Limb (tissue), 2 donors: ENCODE measurements around the gene MOB3B.
A peak's percentile ranks its signal among the peaks of the same experiment; 100 is the strongest.
"Not testable (repeated sequence)": the region's sequence is repeated elsewhere in the genome, so short reads cannot be mapped to it uniquely, and the experiment has no call there.

Experiments used
- DNase-seq, 2 donors: peaks; one replicate each; pipeline ENCODE4 v3.0.0-alpha.2; 2016; ENCODE audit errors: extremely low spot score in 2 of 2

MOB3B gene

GRCh38 chr9:27518809-27519208, 10.8 kb downstream of the MOB3B start:
- DNase-seq: no peak

- no peak for DNase-seq
Observed at GRCh38 chr9:27518006-27518405, 11.6 kb downstream of the MOB3B start.

GRCh38 chr9:27514551-27514950, 15.1 kb downstream of the MOB3B start:
- peak; percentile 46 to 51 for DNase-seq

DNA sequence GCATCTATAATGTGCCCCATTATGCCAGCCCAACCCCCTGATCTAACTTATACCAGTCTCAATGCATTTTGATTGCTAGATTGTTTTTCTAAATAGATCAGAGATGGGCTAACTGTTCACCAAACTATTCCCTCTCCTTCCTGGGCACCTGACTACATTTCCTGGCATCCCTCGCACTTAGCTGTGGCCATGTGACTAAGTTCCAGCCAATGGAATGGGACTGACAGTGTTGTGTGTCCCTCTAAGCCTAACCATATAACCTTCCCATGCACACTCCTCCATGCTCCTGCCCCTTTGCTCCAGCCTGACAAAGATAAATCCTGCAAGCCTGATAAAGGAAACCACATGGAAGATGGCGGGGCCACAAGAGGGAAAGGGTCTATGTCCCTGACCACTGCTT, 17.8 kb downstream of the MOB3B start:
- DNase-seq: no peak

DNA sequence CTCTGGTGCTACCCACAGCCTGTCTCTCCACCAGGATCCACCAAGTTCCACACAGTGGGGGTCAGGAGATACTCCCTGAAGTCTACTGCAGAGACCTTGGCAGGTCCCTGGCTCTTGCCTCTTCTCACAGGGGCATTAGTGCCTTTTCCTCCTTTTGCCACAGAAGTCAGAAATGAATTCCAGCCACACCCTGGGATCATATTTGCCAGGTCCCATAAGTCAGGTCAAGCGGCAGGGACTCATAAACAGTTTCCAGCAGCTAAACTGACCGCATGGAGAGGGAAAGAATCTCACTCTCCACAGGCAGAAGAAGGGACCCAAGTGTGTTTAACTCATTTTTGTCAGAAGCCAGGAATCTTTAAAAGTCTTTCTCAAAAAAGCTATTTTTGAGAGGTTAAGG, 18.8 kb downstream of the MOB3B start:
- DNase-seq: no peak

GRCh38 chr9:27506981-27507380, 22.6 kb downstream of the MOB3B start:
- DNase-seq: no peak

DNA sequence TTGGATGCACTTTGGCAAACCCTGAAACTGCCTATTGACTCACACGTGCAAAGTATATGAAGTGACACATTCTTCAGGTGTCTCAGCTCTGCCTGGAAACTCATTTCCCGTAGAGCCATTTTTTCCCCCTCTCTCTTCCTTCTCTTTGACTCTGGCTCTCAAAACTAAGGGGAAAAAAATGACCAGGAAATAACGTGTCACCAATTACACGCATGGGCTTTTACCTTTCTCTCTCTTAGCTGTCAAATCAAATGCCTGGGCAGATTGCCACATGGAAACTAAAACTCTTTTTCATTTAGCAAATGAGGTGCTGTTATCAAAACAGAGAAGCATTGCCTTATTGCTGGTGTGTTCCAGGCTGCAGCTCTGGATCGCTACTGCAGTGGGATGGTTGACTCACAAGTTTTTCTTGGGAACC, 23.9 kb downstream of the MOB3B start:
- no peak for DNase-seq

GRCh38 chr9:27504259-27504658, 25.4 kb downstream of the MOB3B start:
- DNase-seq: no peak

GRCh38 chr9:27503623-27504022, 26.0 kb downstream of the MOB3B start:
- no peak for DNase-seq

DNA sequence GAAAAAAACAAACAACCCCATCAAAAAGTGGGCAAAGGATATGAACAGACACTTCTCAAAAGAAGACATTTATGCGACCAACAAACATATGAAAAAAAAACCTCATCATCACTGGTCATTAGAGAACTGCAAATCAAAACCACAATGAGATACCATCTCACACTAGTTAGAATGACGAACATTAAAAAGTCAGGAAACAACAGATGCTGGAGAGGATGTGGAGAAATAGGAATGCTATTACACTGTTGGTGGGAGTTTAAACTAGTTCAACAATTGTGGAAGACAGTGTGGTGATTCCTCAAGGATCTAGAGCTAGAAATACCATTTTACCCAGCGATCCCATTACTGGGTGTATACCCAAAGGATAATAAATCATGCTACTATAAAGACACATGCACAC, 28.7 kb downstream of the MOB3B start:
- not testable (repeated sequence) for DNase-seq

DNA sequence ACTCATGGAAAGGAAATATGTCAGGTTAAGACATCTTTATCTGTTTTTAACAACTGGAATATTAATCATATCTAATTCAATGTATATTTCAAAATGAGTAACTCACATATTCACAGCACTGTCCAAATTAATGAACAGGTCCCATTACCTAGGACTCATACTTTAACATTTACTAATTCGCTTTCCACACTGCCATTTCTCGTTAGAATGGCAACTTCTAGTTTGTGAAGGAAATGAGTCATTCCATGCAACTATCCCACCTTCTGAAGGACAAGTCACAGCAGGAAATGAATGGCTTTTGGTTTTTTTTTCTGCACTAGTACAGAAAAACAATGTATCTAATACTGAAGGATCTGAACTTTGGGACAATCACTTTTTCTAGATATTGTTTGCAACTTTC, 30.2 kb downstream of the MOB3B start:
- DNase-seq: no peak

GRCh38 chr9:27497883-27498417, 31.7 kb downstream of the MOB3B start:
- no peak for DNase-seq

DNA sequence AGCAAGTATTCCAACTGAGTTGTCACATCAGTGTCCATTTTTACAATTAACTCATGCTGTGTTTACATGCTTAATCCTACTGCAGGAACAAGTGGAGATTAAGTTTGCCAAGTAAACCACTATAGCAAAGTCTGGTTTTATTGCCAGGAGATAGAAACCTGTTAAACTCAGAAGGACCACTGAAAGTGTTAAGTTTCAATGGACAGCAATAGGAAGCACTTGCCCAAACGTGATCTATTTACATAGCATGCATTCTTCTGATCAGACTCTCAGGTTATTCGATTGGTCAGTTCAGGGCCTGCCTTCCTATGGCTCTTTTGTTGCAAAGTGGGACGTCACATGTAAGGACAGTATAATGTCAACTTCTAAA, 33.5 kb downstream of the MOB3B start:
- no peak for DNase-seq

- DNase-seq: no peak
Observed at GRCh38 chr9:27495480-27496134, 34.0 kb downstream of the MOB3B start.

- no peak for DNase-seq
Observed at GRCh38 chr9:27491154-27491553, 38.5 kb downstream of the MOB3B start.

- DNase-seq: no peak
Observed at GRCh38 chr9:27489087-27489876, 40.3 kb downstream of the MOB3B start.

DNA sequence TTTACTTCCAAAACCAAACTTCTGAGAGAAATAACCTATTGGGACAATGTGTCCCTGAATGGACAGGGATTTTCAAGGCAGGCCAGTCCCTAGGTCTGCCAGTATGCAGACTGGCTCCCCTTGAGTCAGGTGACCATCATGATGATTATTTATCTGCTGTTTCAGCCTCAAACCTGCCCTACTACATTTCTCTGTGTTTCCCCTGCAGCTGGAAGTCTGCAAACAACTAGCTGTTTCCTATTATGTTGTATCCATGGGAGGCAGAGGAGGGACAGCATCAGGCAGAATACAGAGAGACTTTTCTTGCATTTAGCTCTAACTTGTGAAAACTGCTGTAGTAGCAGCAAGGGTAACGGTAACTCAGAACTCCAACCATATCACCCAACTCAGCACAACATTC, 41.7 kb downstream of the MOB3B start:
- no peak for DNase-seq

DNA sequence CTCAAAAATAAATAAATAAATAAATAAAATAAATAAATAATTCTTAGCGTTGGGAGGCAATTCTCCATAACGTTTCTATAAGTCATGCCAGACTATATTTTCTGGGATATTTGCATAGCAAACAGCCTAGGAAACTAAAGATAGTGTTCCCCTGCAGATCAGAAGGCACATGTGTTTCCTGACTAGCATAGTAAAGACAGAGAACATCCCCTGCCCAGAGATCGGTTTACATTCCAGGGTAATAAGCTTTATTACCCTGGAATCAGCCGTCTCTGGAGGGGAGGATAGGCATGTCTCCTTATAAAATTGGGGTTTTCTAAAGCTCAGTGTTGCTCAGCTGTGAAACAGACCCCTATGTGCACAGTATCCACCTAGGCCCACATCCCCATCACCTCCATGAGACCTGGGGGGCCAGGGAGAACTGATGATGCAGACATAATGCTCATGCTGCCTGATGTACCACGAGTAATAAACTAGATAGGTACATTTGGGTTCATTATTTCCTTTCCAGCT, 42.4 kb downstream of the MOB3B start:
- DNase-seq: no peak

DNA sequence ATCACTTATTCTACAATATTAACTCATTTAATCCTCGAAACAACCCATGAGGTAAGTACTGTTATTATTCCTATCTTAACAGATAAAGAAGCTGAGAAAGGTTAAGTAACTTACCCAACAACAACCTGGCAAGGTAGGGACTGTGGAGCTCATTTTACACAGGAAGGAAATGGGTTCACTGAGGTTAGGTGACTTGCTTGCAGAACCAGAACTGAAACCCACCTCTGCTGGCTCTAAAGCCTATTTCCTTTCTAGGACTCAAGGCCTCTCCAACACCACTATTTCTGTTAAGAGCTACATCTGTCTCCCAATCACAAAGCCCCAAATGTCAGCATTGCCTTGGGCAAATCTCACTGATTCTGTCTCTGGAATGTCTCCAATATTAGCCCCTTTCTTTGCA, 44.5 kb downstream of the MOB3B start:
- DNase-seq: no peak

DNA sequence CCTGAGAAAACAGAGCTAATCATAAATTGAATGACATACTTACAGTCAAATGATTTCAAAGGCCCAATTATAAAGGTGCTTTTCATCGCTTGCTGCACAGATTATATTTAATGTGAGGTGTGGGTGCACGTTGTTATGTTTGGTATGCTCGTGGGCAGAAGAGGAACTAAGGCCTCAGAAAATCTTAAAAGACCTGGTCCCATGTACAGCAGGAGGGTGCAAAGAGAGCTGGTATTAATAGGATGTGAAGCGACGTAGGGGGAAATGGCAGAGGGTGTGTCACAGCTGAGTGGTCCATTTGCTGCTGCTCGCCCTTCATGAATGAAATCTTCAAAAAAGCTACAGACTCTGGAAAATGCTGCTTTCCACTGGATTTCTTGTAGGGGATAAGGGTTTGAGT, 46.0 kb downstream of the MOB3B start:
- no peak for DNase-seq

GRCh38 chr9:27482709-27483108, 46.9 kb downstream of the MOB3B start:
- DNase-seq: no peak

- DNase-seq: no peak
Observed at GRCh38 chr9:27478322-27478721, 51.3 kb downstream of the MOB3B start.
